Loucy (cell line): ENCODE data around the gene CEACAM5.

Experiments used
- CTCF ChIP-seq: fragments of 200-600 bp; sonication (generic); conservative IDR thresholded peaks from 2 replicates; pipeline ENCODE4 v1.5.1; 2014; ENCODE audit warnings: mild to moderate bottlenecking, antibody characterized with exemption, low read length
- EZH2phosphoT487 ChIP-seq: fragments of 200-600 bp; IDR thresholded peaks from 2 replicates; pipeline ENCODE4 v1.6.1; 2018; ENCODE audit warnings: antibody characterized with exemption, mild to moderate bottlenecking, moderate library complexity, borderline replicate concordance

GRCh38 chr19:41711376-41712261, 3.2 kb downstream of the CEACAM5 start:
- no peak for TF ChIP-seq CTCF
- TF ChIP-seq EZH2phosphoT487: no peak
